Measurements from ENCODE around the gene SNX25. TPM values are rescaled to one million over a fixed set of nuclear protein-coding genes. Genes with fewer than 3 reads are reported as not detected.

SNX25 gene
- total and polyA plus RNA-seq, 2 of the 13 experiments (the other 11 are each of a cell fraction or from before 2014, with no cell fraction given): 23.4 to 23.5 TPM

- TF ChIP-seq CSRNP2 (CRISPR knock-in tag; conservative IDR thresholded peaks at IDR 0.05; ENCODE audit: low read depth) (no peak), MTF2 (CRISPR knock-in tag; IDR thresholded peaks at IDR 0.05; ENCODE audit: borderline replicate concordance) (0 out of 2 replicates have a peak, but pooled peaks have one; percentile 77), BRD4 (CRISPR knock-in tag; IDR thresholded peaks at IDR 0.05) (peak; percentile 63), ZBTB42 (CRISPR knock-in tag; IDR thresholded peaks at IDR 0.05) (peak; percentile 96), IRF1 (CRISPR knock-in tag; IDR thresholded peaks at IDR 0.05; ENCODE audit: low read depth) (no peak), CENPT (CRISPR knock-in tag; IDR thresholded peaks at IDR 0.05; ENCODE audit: low read depth) (peak; percentile 99), MAX (IDR thresholded peaks at IDR 0.05) (peak; percentile 100), SNAPC4 (CRISPR knock-in tag; IDR thresholded peaks at IDR 0.05) (peak; percentile 83; the same call in 1 of the 2 replicates), MAFG (CRISPR knock-in tag; IDR thresholded peaks at IDR 0.05) (no peak), ZNF558 (CRISPR knock-in tag; IDR thresholded peaks at IDR 0.05; ENCODE audit: borderline replicate concordance) (peak; percentile 96; the same call in 1 of the 2 replicates), ZNF207 (IDR thresholded peaks at IDR 0.05; ENCODE audit: borderline replicate concordance) (no peak), SSRP1 (CRISPR knock-in tag; IDR thresholded peaks at IDR 0.05) (no peak), KLF6 (CRISPR knock-in tag; IDR thresholded peaks at IDR 0.05) (peak; percentile 83; the same call in 1 of the 2 replicates), POLR2AphosphoS5 (IDR thresholded peaks at IDR 0.05; ENCODE audit: low read depth, low read length) (peak; percentile 7; the same call in 1 of the 2 replicates), MEIS1 (CRISPR knock-in tag; IDR thresholded peaks at IDR 0.05; ENCODE audit: borderline replicate concordance) (0 out of 2 replicates have a peak, but pooled peaks have one; percentile 48), ZMAT3 (CRISPR knock-in tag; conservative IDR thresholded peaks at IDR 0.05) (peak; percentile 96), POLR2A (IDR thresholded peaks at IDR 0.05; ENCODE audit: insufficient read depth in 1 of 2, low read depth in 2 of 2, low read length in 2 of 2) (peak; percentile 5 to 52; a peak in 2 of 4 replicates), RBM22 (optimal IDR thresholded peaks at IDR 0.05; ENCODE audit: low read length) (peak; percentile 81), ZNF296 (CRISPR knock-in tag; conservative IDR thresholded peaks at IDR 0.05) (peak; percentile 91; the same call in 1 of the 2 replicates), GATAD1 (CRISPR knock-in tag; IDR thresholded peaks at IDR 0.05) (peak; percentile 61), NFIB (CRISPR knock-in tag; IDR thresholded peaks at IDR 0.05; ENCODE audit: borderline replicate concordance) (no peak), HES4 (CRISPR knock-in tag; IDR thresholded peaks at IDR 0.05; ENCODE audit: borderline replicate concordance) (peak; percentile 97)
Observed at GRCh38 chr4:185395956-185396723, 186.7 kb downstream of the SNX25 start (continued).
